ENCODE data around the gene SMAGP.

DNA sequence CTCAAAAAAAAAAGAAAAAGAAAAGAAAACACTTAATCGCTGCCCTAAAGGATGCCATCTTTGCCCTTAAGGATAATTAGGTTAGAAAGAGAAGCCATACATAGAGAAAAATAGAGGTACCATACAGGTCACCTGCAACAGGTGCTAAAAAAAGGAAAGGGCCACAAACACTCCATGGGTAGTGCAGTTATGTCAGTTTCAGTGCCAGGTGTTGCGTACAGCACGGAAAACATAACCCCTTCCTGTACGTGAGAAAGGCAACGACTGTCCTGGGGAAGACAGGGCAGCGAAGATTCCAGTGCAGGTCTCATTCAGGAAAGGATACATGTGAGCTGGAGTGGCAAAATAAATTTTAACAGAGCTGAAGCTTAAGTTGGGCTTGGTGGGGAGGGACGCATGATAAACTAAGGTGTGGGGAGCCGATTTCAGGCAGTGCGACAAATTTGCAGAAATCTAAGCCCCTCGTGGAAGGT, 32.1 kb downstream of the SMAGP start:
- TF ChIP-seq CTCF (IDR thresholded peaks at IDR 0.05; ENCODE audit: insufficient read depth, low read length, poor library complexity, severe bottlenecking): no peak
- TF ChIP-seq EZH2phosphoT487 (conservative IDR thresholded peaks at IDR 0.05; ENCODE audit: low read length): no peak
